ENCODE results near the gene COPE.

- TF ChIP-seq POLR2AphosphoS5 (IDR thresholded peaks at IDR 0.05; ENCODE audit: low read depth, low read length) (no peak), POLR2A (IDR thresholded peaks at IDR 0.05; ENCODE audit: low read depth, low read length) (no peak), TAF1 (IDR thresholded peaks at IDR 0.05; ENCODE audit: borderline replicate concordance, low read depth, low read length) (no peak)
Observed at GRCh38 chr19:18964121-18964520, 44.9 kb upstream of the COPE start.

Data from GM12892 (cell line).